Gastroesophageal sphincter (tissue), 3 donors: Measurements from ENCODE around the gene BMAL1.

ENCODE experiments used
- CTCF ChIP-seq, 4 experiments: fragments of 200-600 bp in 2 of 4; fragments of 450-650 bp in 2 of 4; sonication (generic) in 1 of 4; IDR thresholded peaks; one replicate each; pipeline ENCODE4 v1.5.1; 2017 to 2019; ENCODE audit warnings: antibody characterized with exemption in 4 of 4, mild to moderate bottlenecking in 2 of 4, moderate library complexity in 2 of 4
- EP300 ChIP-seq: sonication (generic); formaldehyde crosslinking; IDR thresholded peaks from one replicate; pipeline ENCODE4 v1.6.1; 2017; ENCODE audit warnings: antibody characterized with exemption, mild to moderate bottlenecking
- POLR2A ChIP-seq, 2 donors: fragments of 450-650 bp; IDR thresholded peaks; one replicate each; pipeline ENCODE4 v1.6.1; 2017; ENCODE audit warnings: antibody characterized with exemption in 2 of 2, mild to moderate bottlenecking in 2 of 2, moderate library complexity in 1 of 2
- POLR2AphosphoS5 ChIP-seq: sonication (generic); formaldehyde crosslinking; IDR thresholded peaks from one replicate; pipeline ENCODE4 v1.6.1; 2017; ENCODE audit warnings: antibody characterized with exemption

GRCh38 chr11:13314676-13315394, 37.2 kb downstream of the BMAL1 start:
- no peak for TF ChIP-seq CTCF (IDR thresholded peaks at IDR 0.05)
- no peak for TF ChIP-seq POLR2AphosphoS5
- no peak for TF ChIP-seq POLR2A (IDR thresholded peaks at IDR 0.05)
- no peak for TF ChIP-seq EP300
